Right renal pelvis (tissue), 4 donors: Measurements from ENCODE around the gene CACNA2D4. TPM values are rescaled to one million over a fixed set of nuclear protein-coding genes. Genes with fewer than 3 reads are reported as not detected.

ENCODE experiments used
- DNase-seq, 4 donors: peaks; one replicate each; pipeline ENCODE4 v3.0.0-alpha.2; 2013; ENCODE audit warnings: low read depth in 4 of 4, low spot score in 3 of 4, missing footprints in 1 of 4
- polyA plus RNA-seq, 4 donors: library from polyadenylated mRNA; unstranded; fragments of 120-200 nt; gene quantifications; one replicate each; pipeline ENCODE4 v1.2.1, GENCODE V29; 2013; ENCODE audit not compliant: insufficient read length in 4 of 4

Gene CACNA2D4
- polyA plus RNA-seq, 4 donors, result 1.9 to 3.0 (median 2.3) TPM

GRCh38 chr12:1919284-1919683, 832 bp upstream of the CACNA2D4 start:
- DNase-seq, result no peak

DNA sequence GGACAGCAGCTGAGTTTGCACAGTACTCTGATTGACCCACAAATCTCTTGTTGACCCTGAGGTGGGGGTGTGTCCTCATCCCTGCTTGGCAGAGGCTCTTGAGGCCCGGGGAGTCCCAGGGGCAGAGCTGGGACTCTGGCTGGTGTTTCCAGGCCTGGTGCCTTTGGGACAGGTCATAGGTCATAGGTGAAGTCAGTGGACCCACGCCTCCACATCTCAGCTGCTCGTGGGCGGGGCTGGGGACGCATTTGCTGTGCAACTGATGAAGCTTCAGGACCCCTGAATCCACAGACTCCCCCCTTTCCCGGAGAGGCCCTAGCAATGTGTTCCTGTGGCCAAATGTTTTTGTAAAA, 408 bp upstream of the CACNA2D4 start:
- DNase-seq, result no peak

DNA sequence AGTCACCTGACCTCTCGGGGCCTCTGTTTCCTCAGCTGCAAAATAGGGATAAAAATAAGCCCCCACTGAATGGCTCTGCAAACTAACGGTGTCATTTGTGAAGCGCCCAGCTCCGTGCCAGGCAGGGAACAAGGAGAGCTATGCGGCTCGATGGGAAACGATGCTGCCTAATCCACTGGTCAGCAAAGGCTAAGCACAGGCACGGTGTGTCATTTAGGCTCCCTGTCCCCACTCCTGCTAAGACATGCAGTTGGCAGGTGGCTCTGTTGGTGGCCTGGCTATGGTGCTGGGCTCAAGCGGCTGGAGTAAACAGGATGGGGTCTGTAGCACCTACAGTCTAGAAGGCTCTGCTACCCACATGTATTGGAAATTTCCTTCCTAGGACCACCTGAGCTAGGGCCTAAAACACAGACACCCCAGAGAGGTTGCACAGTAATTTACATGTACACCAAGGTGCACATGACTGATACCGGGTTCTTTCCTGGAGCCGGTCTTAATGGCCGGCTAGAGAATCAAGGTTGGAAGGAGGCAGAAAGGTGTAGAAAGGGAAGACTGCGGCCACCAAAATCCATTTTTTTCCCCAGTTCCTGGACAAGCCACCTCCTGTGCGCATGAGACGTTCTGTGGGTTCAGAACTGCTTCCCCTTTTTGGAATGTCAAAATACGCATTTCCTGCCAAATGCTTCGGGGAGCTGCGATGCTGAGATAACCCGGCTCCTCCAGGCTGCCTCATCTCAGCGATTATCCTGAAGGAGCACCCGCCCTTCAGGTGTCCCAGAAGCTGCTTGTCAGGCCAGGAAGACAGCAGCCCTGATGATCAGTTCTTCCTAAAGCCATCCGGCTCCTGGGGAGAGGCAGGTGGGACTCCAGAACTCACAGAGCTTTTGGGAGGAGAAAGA, 1.0 kb downstream of the CACNA2D4 start:
- DNase-seq, result no peak

DNA sequence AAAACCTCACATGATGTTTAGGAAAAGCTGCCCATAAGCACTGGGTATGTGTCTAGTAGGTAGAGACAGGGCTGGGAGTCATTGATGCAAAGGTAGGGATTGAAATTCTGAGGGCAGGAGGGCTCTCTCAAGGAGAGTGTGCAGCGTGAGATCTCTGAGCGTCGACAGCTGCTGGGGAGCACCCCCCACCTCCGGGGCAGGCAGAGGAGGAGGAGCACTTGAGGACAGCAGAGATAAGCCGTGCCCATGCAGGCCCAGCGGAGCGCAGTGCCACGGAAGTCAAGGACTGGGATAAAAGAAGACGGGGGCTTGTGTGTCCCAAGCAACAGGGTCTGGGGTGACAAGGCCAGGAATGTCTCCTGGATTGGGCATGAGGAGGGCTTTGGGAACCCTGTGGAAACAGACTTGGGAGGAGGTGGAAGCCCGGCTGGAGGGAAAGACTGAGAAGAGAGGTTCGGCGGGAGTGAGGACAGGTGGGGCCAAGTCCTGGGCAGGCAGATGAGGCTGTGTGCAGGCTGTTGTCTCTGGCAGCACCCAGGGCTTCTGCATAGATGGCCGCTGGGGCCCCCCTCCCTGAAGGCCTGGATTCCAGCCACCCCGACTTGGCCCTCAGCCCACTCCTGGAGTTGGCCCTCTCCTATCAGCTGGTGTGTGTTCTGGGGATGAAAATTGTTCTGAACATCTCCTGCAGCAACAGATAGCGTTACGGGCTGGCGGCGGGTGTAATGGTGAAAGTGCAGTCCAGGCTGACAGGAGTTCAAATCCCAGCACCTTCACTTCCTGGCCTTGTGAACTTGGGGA, 1.9 kb downstream of the CACNA2D4 start:
- DNase-seq, result no peak

DNA sequence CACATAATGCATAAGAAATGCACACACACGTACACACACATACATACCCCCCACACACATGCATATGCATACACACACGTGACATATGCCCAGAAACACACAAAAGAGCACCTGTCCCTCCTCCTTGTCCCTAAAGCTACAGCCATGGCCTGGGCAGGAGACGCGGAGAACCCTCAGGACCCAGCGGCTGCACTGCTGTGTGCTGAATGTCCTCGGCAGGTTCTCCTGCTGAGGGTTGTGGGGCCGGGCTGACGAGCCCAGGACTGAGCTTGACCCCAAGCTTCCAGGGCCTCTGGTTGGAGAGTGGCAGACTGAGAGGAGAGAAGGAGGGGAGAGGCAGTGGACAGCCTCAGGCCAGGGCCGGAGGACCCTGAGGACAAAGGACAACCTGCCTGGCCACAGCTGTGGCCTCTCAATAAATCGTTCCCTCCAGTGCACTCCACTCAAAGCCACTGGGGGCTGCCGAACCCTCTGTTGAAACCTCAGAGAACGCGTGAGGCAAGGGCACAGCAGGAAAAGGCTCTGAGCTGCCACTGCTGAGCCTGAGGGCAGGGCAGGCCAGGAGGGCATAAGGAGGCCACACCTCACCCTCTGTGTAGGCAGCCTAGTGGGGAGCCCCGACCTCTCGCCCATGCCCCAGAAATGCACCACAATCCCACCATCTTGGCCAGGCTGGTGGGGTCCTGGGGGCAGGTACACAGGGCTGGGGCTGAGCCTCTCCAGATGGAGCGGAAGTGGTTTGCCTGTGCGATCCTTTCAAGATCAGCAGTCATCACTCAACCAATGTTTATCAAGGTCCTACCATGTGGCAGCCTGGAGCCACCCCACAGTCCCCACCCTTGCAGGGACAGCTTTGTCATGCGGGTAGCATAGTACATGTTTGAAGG, 3.1 kb downstream of the CACNA2D4 start:
- DNase-seq, result no peak

DNA sequence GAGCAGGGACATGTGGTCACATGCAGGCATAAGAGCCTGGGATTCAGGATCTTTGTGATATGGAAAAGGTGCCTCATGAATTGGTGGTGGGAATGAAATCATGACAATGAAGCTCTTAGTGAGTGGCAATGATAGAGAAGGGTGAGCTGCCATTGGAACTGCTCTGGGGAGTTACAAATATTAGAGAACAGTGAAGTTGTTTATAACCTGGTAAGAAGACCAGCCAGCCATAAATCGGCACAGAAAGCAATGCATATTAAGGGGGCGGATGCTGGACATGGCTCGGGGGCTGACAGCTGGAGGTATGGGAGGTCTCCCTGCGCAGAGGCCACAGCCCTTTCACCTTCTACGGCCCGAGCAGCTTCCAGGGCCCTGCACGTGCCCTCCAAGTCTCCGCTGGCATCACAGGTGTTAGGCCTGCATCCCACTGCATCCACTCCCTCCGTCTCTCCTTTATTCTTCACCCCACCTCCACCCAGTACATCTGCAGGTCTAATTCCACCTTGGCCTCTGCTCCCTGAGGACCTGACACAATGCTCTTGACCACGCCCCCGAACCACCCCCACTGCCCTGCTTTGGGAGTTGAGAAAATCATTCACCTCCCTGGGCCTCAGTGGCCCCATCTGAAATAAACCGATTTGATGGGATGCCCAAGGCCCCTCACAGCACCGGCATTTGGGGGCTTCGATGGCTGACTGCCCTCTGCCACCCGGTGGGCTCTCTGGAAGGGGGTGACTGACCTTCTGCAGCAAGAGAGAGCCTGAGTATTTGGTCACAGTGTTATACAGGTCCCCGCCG, 4.1 kb downstream of the CACNA2D4 start:
- DNase-seq, result no peak

GRCh38 chr12:1913377-1914113, 4.9 kb downstream of the CACNA2D4 start:
- DNase-seq, result no peak

DNA sequence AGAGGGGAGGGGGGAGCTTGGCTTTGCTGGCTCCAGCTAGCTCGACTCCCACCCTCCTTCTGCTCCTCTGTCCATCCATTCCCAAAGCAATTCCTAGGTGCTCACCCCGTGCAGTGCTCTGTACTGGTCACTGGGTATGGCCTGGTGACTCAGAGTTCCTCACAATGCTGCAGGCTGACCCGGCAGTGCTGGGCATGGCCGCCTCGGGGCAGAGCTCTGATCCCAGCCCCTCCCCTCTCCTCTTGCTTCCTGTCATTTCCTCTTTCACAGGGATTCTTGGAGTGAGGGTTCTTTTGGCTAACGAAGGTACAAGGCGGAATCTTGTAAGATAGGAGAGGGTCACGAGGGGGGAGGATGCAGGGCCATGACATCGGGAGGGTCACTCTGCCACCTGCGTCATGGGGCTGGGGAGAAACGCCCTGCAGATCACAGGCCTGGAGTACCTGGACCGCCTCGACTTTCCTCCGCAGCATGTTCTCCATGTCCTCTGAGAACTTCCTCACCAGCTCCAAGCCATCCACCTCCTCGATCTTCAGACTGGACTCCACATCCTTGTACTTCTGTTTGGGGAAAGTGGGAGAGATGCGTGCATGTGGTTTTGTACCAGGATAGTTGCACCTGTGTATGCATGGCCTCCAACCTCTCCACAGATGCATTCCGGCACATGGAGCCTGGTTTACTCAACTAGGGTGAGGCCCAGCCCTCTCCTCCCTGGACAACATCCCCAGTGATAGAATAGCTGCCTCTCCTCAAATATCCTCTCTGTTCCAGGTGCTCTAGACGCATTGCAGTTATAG, 5.7 kb downstream of the CACNA2D4 start:
- no peak for DNase-seq

DNA sequence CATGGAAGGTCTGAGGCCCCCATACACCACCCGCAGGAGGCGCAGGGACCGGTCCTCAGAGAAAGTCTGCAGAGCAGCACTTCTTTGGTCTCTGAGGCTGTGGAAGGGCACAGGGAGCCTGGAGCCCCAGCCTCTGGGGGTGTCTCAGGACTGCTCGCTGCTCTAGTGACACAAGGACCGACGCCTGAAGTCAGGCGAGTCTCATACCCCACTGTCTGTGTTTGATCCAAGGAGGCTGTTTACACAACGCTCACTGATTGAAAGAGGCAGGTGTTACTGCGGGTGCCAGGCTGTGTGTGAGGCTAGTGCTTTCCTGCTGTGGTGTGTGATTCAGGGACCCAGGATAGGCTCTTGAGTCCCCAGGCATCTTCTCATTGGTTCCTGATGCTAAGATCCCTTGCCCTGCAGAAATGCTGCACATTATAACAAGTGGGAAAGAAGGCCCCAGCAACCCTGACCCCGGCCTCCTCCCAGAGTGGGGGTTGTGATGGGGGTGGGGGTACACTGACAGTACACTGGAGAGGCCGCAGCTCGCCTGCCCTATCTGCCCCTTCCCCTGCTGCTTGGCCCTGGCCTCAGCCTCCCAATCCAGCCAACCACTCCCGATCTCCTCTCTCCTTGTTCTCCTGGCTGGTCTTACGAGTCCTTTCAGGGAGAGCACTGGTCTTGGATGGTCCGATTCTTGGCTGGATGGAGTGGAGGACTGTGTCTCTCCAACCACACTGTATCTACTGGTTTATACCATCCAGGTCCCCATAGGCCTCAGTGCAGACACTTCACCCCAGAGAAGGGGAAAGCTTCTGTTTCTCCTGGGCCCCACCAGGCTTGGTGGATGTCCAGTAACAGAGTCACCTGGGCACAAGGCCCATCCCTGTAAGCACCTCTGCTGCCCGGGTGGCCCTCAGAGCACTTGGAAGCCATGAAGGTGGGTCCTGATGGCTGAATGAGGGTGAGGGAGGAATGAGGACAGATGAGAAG, 6.6 kb downstream of the CACNA2D4 start:
- DNase-seq, result no peak

DNA sequence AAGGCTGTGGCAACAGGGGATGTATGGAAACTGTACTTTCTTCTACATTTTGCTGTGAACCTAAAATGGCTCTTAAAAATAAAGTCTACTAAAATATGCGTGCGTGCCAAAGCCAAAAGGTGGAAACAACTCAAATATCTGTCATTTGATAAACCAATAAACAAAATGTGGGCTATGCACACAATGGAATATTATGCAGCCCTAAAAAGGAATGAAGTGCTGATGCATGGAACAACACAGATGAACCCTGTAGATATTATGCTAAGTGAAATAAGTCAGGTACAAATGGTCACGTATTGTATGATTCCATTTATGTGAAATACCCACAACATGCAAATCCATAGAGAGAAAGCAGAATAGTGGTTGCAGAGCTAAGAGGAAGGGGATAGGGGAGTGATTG, 8.0 kb downstream of the CACNA2D4 start:
- no peak for DNase-seq

GRCh38 chr12:1908758-1909157, 9.7 kb downstream of the CACNA2D4 start:
- DNase-seq, result no peak

DNA sequence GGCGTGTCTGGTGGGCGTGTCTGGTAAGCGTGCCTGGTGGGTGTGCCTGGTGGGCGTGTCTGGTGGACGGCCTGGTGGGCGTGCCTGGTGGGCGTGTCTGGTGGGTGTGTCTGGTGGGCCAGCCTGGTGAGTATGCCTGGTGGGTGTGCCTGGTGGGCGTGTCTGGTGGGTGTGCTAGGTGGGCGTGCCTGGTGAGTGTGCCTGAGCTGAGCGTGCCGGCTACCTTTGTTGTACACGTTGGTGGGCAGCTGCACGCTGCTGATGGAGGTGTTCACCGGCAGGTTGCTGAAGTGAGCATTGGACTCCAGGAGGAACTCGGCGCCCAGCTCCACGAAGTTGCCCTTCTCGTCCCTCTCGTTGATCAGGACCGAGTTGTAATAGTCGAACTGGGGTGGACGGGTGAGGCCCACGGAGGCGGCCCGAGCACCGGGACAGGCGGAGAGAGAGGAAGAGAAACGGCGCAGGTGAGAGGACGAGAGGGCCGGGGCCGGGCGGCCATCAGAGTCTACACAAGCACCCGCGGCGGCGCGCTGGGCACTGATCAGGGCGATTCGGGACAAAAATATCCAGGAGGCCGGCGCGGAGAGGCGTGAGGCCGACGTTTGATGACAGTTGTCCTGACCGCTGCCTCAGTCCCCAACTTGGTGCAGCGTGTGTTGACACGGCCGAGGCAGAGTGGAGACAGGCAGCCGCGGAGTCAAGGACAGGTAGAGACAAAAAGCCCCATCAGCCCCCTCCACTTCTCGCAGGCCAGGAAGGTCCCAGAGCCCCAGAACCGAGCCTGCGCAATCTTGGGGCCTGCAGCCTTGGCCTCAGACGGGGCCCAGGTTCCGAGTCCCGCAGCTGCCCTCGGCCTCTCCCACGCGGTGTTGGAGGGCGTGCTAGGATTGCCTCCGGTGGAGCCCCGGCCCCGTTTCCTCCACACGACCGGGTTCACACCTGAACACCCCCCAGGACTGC, 10.5 kb downstream of the CACNA2D4 start:
- no peak for DNase-seq

DNA sequence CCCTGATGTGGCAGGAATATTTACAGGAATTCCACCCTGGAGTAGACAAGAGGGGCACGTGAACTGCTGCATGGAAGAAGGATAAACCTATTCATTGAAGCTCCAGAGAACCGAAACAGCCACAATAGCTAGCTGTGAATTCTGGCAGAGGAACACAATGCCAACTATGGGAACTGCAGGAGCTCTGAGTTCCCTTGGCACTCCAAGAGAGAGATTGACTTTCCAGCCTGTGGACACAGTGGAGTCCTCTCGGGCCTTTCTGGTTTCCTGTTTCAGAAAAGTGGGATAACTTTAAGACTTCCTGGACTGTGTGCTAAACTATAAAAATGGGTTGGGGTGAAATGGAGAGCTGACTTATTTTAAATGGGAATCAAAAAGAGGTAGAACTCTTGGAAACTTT, 11.9 kb downstream of the CACNA2D4 start:
- no peak for DNase-seq

GRCh38 chr12:1904875-1905274, 13.6 kb downstream of the CACNA2D4 start:
- no peak for DNase-seq

GRCh38 chr12:1896964-1897363, 21.5 kb downstream of the CACNA2D4 start:
- DNase-seq, result no peak

- DNase-seq, result no peak
Observed at GRCh38 chr12:1890810-1891209, 27.6 kb downstream of the CACNA2D4 start.
